GM18520 (cell line): Measurements from ENCODE around the gene WDR45B.

ENCODE experiments used
- ATAC-seq: cut with Tn5 transposase; IDR thresholded peaks from one replicate; pipeline ENCODE4 v1.9.1; 2021; ENCODE audit not compliant: unreplicated experiment

The WDR45B gene

DNA sequence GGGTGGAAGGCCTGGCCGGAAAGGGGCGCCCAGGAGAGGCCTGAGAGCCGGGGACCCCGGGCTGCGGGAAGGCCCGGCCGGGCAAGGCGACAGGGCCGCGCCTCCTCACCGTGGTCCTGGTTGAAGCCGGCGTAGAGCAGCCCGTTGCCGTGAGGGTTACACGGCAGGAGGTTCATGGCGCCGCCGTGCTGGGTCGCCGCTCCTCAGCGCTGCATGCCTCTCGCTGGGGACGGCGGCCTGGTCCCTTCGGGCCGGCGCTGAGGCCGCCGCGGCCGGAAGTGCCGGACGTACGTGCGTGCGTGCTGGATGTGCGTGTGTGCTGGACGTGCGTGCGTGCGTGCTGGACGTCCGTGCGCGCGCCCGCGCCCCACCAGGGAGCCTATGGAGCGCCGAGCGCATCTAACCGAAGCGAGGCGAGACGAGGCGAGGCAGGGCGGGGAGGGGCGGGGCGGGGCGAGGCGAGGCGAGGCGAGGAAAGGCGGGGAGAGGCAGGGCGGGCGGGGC is at the start of gene WDR45B:
Gene WDR45B (minus strand): TSS at position 280 of the 504 bp plus-strand sequence. CDS start 104 bp downstream, at position 176.
- ATAC-seq: peak; percentile 80

DNA sequence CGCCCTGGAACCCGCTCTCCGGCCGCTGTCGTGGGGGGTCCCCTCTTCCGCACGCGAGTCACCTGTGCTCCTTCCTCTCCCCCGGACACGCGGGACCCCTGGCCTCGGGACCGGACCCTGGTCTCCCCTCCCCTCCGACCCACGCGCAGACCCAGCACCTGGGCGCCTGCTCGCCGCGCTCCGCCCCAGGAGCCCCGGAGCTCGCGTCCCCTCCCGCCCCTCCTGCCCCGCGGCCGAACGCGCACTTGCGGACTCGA is 49.5 kb upstream of the WDR45B start:
- no peak for ATAC-seq

DNA sequence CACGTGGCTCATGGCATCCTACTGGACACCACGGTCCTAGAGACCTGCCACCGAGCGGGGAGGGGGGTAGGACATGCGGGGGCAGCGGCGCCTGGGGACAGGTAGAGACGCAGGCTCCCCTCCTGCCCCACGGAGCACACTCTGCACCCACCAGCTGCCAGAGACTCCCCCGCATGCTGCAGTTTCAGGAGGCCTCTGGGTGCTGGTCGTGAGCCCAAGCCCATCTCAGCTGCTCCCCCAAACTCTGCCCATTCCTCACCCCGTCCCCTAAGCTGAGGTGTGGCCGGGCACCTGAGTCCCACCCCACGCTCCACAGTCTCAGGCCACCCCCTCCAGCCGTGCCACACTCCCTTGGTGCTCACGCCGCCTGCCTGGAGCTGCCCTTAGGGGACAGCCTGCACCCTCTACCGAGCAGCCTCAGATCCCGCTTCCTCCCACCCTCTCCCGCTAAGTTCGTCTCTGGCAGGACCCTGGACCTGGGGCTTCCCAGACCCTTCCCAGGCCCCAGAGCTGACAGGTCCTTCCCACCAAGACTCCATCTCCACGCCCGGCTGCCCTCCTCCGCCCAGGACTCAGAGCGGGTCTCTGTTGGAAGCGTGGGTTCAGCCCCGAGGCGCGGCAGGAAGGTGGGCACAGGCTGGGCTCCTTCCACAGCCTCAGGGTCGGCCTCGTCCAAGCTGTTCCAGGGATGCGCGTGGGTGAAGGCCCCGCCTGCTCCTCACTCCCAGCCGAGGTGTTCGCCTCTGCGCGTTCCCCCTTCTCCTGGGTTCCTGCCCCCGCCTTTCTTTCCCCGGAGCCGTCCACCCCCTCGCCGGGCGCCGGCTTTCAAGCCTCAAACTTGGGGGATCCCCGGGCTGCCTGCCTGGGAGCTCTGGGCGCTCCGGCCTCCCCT is 48.9 kb upstream of the WDR45B start:
- ATAC-seq: no peak

DNA sequence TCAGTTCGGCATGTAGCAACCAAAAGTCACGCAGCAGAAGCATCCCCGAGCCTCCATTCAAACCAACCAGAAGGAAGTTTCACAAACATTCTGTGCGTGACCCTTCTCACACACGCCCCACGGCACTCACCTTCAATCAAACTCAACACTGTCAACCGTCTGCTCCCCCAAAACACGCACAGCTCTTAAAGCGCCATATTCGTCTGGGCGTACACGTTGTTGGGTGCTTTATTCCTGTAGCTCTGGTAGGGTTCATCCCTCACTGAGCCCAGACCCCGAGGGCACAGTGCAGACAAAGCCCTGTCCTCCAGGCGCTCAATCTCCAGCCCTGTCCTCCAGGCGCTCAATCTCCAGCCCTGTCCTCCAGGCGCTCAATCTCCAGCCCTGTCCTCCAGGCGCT is 48.0 kb upstream of the WDR45B start:
- ATAC-seq: no peak

DNA sequence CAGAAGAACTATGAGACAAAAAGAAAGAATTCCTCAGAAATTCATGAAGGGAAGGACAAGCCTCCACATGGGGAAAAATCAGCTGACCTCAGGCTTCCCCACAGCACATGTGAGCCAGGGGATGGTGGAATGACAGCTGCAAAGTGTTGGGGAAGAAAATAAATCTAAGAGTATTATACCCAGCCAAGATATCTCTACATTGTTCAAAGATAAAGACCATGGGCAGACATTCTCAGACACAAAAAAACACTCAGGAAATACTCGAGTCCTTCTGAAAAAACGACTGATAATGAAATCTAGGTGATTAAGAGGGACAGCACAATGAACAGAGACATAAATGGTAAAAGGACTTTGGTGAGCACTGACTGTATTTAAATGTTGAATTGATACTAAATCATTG is 46.4 kb upstream of the WDR45B start:
- no peak for ATAC-seq

DNA sequence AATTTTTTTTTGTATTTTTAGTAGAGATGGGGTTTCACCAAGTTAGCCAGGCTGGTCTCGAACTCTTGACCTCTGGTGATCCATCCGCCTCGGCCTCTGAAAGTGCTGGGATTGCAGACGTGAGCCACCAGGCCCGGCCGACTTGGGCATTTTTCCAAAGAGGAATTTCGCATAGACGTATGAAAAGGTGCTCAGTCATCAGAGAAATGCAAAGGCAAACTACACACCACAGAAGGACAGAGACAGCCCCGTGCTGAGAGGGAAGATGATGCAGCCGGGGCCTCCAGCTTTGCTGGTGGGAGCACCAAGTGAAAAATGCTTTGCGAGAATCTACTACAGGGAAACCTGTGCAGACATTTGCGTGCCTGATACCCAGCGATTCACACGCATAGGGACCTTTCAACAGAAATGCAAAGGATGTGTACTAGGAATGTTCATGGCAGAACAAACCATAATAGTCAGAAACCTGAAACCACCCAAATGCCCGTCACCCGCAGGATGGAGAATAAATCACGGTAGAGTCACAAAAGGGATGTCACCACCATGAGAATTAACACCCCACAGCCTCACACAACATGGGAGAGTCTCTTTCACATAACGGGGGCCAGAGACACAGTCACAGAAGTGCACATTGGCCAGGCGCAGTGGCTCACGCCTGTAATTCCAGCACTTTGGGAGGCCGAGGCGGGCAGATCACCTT is 45.1 kb upstream of the WDR45B start:
- no peak for ATAC-seq

DNA sequence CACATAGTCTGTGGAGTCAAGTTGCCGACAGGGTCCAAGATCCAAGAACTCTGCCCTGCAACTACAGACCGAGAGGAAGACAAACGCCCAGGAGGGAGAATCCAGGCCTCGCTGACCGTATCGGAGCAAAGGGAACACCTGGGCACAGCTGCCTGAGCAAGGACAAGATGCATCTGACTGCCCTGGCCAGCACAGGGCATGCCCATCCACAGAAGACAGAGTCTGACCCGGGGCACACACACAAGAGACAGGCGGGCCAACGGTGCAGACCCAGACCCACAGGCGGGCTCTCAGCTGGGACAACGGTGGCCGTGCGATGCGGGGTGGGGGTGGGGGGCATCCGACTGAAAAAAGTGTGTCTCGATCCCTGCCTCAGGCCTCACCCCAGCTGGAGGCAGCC is 44.0 kb upstream of the WDR45B start:
- ATAC-seq: no peak

DNA sequence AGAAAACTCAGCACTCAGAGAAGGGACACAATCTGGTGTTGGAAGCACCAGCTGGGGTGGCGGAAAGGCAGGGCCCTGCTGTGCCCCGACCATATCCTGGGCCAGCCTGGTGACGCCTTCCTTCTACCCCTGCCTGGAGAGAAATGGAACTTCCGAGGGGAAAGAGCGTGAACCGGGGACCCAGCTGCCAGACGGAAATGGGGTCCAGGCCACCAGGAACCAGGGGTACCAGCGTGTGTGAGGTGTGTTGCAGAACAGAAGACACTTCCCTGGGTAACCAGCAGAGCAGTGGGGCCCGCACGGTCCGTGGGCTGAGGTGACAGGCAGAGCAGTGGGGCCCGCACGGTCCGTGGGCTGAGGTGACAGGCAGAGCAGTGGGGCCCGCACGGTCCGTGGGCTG is 43.5 kb upstream of the WDR45B start:
- no peak for ATAC-seq

DNA sequence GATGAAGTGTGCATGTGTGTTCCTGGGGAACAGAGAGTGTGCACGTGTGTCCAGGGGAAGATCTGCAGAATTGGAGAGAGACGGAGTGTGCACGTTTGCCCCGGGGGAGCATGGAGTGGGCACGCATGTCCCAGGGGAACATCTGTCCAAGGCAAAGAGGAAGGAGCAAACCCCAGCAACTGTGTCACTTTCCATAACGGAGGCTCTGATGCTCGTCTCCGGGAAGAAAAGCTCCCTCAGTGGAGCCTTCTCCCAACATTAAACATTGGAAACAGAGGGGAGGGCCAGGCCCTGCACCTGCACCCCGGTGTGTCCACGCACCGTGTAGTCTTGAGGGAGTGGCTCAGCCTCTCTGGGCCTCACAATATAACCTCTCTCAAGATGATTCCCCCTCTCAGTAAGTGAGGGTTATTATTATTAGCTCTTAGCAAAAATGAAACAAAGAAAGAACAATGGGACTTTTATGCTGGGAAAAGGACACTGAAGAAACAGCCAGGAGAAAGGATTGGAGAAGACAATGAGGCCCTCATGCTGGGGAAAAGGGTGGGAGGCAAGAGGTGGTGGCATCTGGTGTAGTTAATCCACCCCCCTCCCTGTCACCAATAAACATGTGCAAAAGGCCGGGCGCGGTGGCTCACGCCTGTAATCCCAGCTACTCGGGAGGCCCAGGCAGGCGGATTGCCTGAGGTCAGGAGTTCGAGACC is 42.7 kb upstream of the WDR45B start:
- no peak for ATAC-seq

DNA sequence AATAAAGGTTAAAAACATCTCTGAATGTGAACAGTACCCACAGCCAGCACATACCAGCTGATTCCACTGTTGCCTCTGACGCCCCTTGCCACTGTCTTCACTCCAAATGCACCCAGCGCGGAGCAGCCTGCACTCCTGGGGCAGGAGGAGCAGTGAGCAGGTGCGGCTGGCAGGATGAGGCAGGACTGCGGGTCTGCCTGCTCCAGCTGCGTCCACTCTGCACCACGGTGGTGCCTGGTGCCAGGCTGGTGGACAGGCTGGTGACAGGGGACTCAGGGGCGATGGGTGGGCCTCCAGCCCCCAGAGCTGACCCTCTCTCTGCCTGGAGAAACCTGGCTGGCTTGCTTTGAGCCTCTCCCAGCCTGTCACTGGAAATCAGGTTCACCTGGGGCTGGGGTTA is 40.8 kb upstream of the WDR45B start:
- no peak for ATAC-seq

DNA sequence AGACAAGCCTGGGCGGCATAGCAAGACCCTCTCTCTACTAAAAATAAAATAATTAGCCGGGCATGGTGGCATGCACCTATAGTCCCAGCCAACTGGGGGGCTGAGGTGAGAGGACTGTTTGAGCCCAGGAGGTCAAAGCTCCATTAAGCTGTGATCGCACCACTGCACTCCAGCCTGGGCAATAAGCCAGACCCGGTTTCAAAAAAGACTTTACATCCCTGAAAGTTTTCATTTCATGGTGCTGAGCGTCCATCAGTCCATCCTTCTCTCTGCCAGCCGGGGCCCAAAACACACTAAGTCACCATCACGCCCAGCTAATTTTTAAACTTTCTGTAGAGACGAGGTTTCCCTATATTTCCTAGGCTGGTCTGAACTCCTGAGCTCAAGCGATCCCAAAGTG is 39.6 kb upstream of the WDR45B start:
- no peak for ATAC-seq

DNA sequence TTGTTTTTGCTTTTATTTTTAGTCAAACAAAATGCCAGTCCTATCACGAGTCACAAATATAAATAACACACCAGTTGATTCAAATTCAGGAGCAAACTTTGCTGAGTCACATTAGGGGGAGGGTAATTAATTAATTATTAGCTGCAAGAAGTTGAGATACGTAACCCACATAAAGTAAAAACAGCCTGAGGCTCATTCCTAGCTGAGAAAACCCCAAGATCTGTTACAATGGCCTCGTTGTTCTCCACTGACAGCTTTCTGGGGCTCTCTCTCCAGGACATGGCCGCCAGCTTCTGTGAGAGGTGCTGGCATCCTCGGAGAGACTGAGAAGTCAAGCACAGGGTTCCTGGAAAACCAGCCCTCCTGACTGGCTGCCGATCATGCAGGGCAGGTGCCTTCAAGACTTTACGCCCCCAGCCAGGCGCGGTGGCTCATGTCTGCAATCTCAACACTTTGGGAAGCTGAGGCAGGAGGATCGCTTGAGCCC is 39.2 kb upstream of the WDR45B start:
- ATAC-seq: no peak

DNA sequence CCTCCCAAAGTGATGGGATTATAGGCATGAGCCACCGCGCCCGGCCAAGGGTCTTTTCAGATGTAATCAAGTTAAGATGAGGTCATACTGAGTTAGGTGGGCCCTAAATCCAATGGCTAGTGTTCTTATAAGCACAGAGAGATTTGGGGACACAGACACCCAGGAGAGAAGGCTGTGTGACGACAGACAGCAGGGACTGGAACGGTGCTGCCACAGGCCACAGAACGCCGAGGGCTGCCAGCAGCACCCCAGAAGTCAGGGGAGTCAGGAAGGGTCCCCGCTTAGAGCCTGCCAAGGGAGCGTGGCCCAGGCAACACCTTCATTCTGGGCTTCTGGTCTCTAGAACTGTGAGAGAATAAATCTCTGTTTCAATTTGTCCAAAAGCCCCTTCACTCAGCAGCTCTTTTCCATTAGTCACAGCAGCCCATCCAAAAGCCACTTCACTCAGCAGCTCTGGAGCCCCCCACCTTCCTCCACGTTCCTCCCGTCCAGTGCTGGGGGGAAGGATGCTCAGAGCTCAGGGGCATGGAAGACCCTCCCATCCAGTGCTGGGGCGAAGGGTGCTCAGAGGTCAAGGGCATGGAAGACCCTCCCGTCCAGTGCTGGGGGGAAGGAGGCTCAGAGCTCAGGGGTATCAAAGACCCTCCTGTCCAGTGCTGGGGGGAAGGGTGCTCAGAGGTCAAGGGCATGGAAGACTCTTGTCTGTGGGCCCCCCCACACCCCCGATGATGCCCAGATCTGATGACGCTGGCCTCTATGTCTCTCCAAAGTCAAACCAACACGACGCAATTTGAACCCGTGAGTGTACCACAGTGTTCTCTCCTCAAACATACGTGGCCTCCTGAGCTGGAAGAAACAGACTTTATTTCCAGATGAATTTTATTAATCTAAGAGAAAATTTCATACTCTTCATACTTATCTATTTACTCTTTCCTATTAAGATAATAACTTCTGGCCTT is 38.4 kb upstream of the WDR45B start:
- ATAC-seq: no peak

DNA sequence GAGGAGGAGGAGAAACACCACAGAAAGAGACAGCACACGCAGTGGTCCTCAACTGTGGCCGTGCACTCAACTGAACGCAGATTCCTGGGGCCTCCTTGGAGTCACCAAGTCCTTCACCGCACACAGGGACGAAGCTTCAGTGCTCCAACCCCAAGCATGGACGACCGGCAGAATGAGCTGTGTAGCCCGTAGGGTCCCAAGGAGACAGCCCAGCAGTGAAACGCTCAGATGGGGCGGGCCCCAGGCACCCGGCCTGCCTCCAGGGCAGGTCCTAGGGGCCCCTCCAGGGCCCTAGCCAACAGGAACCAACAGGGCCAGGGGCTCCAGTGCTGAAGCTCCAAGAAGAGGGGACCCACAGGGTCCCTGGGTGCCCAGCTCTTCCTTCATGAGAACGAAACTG is 37.0 kb upstream of the WDR45B start:
- no peak for ATAC-seq

DNA sequence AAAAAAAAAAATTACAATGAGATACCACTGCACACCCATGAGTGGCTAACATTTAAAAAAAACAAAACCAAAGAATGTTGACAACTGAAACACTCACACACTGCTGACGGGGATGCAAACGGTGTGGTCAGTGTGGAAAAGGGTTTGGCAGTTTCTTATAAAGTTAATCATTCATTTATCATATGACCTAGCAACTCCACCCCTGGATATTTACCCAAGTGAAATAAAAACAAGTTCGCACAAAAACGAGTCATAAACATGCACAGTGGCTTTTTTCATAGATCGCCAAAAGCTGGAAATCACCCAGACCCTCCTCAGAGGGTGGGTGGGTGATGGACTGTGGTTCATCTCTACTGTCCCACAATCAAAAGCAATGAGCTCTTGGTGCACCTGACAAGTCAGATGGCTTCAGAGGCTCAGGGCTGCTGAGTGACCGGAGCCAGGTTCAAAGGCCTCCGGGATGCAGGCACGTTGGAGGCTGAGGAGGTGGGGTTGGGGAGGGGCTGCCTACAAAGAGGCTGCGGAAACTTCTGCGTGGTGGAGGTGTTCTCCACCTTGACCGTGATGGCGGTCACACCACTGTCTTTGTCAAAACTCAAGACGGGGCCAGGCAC is 36.1 kb upstream of the WDR45B start:
- no peak for ATAC-seq

DNA sequence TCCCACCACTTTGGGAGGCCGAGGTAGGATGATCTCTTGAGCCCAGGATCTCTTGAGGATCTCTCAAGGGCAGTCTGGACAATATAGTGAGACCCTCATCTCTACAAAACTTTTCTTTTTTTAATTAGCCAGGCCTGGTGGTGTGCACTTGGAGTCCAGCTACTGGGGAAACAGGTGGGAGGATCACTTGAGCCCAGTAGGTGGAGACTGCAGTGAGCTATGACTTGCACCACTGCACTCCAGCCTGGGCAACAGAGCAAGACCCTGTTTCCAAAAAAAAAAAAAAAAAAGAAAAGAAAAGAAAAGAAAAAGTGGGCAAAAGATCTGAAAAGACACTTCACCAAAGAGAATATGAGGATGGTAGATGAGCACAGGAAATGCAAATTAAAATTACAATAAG is 35.3 kb upstream of the WDR45B start:
- ATAC-seq: no peak

DNA sequence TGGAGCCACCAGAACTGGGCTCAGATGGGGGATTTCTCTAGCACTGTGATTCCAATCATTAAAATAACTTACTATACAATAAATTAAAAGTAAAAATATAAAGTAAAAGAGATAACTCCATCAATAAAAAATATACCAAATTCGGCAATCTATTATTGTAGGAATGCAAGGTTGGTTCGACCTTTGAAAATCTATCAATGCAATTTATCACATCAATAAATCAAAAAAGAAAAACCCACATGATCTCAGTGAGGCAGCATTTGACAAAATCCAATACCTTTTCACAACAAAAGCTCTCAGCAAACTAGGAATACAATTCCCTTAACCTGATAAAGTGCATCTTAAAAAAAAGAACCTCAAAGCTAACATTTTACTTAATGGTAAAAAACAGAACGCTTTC is 33.3 kb upstream of the WDR45B start:
- no peak for ATAC-seq

DNA sequence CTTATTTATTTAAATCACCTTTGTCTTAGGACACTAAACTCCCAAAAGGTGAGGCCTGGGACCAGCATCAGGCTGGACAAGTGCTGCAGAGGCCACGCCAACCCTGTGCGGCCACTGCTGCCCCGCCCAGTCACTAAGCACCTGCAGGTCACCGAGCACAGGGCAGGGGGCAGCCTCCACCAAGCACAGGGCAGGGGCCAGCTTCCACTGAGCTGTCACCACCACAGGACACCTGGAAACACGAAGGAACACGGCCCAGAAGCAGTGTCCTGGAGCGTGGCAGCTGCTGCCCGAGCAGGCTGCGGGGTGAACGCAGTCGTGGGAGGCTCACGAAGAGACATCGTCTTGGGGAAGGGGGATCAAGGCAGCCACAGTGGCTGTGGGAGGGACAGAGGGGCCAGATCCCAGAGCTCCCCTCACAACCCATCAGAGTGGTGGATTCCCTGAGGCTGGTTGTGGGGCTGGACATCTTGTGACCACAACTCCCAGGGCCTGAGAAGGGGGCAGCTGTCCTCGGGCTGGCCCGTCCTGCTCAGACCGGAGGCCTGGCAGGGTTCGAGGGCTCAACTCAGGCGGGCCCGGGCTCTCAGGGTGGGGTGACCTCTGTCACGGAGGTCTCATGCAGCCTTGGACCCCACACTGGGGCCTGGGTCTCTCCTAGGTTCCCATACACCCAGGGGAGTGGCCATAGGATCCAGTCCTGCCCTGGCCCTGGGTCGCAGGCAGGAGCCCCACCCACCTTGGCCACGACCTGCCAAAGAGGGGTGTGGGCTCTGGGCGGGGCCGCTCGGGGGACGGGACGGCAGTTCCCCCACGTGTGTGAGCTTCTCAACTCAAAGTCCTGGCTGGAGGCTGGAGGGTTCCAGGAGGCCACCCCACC is 31.6 kb upstream of the WDR45B start:
- ATAC-seq: no peak

DNA sequence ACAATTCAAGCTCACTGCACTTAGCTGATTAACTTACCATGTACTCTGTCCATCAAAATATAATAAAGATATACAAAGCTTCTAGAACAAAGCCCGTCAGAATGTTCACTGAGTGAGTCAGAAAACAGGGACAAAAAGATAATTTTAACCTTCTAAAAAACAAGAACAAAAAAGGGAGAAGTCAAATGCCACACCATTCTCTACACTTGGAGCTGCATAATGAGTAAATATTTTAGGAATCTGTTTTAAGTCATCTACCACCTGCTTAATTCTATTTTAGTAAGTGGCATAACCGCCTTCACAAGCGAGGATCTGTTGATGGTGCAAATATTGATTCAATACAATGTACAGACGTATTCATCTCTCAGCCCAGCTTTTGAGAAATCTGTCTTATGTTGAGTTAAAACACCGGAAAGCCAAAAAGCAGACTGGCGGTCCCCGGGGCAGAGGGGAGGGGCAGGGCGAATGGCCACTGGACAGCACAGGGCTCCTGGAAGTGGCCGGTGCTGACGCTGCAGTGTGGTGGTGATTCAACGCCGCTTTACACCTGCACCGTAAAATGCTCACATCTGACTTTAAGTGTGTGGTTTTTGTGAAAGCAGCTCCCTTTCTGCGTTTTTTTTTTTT is 30.1 kb upstream of the WDR45B start:
- no peak for ATAC-seq
